Tibial nerve (tissue), 4 donors: ENCODE measurements around the gene AOAH. TPM values are rescaled to one million over a fixed set of nuclear protein-coding genes. Genes with fewer than 3 reads are reported as not detected.

Experiments
- DNase-seq, 2 donors: peaks; one replicate each; pipeline ENCODE4 v3.0.0-alpha.2; 2019; ENCODE audit warnings: low spot score in 2 of 2
- H3K27ac ChIP-seq, 4 donors: fragments of 200-600 bp; sonication (generic) in 3 of 4; one replicate each; pipeline ENCODE4 v1.5.1; 2017 to 2019; ENCODE audit warnings: mild to moderate bottlenecking in 1 of 4
- H3K27me3 ChIP-seq, 2 donors: fragments of 200-600 bp; sonication (generic) in 1 of 2; one replicate each; pipeline versions ENCODE4 v1.5.1 to v1.6.0; 2017 to 2019
- H3K36me3 ChIP-seq, 3 donors: fragments of 200-600 bp; sonication (generic); one replicate each; pipeline ENCODE4 v1.5.1; 2018 to 2019
- H3K4me1 ChIP-seq, 4 donors: fragments of 200-600 bp; sonication (generic) in 3 of 4; one replicate each; pipeline ENCODE4 v1.5.1; 2017 to 2019
- H3K4me3 ChIP-seq, 4 donors: fragments of 200-600 bp; sonication (generic) in 3 of 4; one replicate each; pipeline ENCODE4 v1.5.1; 2017 to 2019; ENCODE audit warnings: mild to moderate bottlenecking in 1 of 4, moderate library complexity in 1 of 4
- H3K9me3 ChIP-seq, 4 donors: fragments of 200-600 bp; sonication (generic) in 3 of 4; one replicate each; pipeline ENCODE4 v1.5.1; 2017 to 2019
- EP300 ChIP-seq, 2 donors: sonication (generic); formaldehyde crosslinking; IDR thresholded peaks; one replicate each; pipeline ENCODE4 v1.6.1; 2017; ENCODE audit warnings: antibody characterized with exemption in 2 of 2, mild to moderate bottlenecking in 1 of 2
- POLR2A ChIP-seq, 2 donors: fragments of 450-650 bp; IDR thresholded peaks; one replicate each; pipeline ENCODE4 v1.6.1; 2017; ENCODE audit warnings: antibody characterized with exemption in 2 of 2, mild to moderate bottlenecking in 2 of 2, moderate library complexity in 2 of 2
- WGBS, 2 donors: methylation state at CpG; one replicate each; pipeline ENCODE4 v1.1.5; 2018; 5-methylcytosine and 5-hydroxymethylcytosine counted together
- total RNA-seq, 4 donors: library from RNA; depleted of rRNA; stranded (reverse); fragments of >200 nt; gene quantifications; one replicate each; pipeline ENCODE4 v1.1.0, GENCODE V29; 2016
- TF ChIP-seq, protein P1 (sequence below), 5 experiments: fragments of 200-600 bp in 3 of 5; fragments of 450-650 bp in 2 of 5; sonication (generic) in 3 of 5; IDR thresholded peaks; one replicate each; pipeline ENCODE4 v1.5.1; 2016 to 2019; ENCODE audit warnings: antibody characterized with exemption in 5 of 5, mild to moderate bottlenecking in 3 of 5, moderate library complexity in 2 of 5

AOAH gene
- total RNA-seq, 4 donors from 2014 or later, result 7.5 to 17.8 (median 9.1) TPM

GRCh38 chr7:36614959-36615358 lies 109.3 kb downstream of the AOAH start:
- H3K4me1 ChIP-seq, result no peaks in the 10 kb centered on the region
- no peak for TF ChIP-seq POLR2A (IDR thresholded peaks at IDR 0.05)
- TF ChIP-seq EP300 (IDR thresholded peaks at IDR 0.05), result no peak
- TF ChIP-seq, protein P1, sequence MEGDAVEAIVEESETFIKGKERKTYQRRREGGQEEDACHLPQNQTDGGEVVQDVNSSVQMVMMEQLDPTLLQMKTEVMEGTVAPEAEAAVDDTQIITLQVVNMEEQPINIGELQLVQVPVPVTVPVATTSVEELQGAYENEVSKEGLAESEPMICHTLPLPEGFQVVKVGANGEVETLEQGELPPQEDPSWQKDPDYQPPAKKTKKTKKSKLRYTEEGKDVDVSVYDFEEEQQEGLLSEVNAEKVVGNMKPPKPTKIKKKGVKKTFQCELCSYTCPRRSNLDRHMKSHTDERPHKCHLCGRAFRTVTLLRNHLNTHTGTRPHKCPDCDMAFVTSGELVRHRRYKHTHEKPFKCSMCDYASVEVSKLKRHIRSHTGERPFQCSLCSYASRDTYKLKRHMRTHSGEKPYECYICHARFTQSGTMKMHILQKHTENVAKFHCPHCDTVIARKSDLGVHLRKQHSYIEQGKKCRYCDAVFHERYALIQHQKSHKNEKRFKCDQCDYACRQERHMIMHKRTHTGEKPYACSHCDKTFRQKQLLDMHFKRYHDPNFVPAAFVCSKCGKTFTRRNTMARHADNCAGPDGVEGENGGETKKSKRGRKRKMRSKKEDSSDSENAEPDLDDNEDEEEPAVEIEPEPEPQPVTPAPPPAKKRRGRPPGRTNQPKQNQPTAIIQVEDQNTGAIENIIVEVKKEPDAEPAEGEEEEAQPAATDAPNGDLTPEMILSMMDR (IDR thresholded peaks at IDR 0.05), result no peak
- no peak overlapping the region for H3K27ac ChIP-seq
- no peak overlapping the region for H3K4me3 ChIP-seq
- no peaks in the 10 kb centered on the region for H3K27me3 ChIP-seq
- no peak for DNase-seq
- WGBS, 2 donors, result 65 to 76% methylated on average over 2 of the region's 2 CpGs
- no peaks in the 10 kb centered on the region for H3K36me3 ChIP-seq
- H3K9me3 ChIP-seq, result no peaks in the 10 kb centered on the region

DNA sequence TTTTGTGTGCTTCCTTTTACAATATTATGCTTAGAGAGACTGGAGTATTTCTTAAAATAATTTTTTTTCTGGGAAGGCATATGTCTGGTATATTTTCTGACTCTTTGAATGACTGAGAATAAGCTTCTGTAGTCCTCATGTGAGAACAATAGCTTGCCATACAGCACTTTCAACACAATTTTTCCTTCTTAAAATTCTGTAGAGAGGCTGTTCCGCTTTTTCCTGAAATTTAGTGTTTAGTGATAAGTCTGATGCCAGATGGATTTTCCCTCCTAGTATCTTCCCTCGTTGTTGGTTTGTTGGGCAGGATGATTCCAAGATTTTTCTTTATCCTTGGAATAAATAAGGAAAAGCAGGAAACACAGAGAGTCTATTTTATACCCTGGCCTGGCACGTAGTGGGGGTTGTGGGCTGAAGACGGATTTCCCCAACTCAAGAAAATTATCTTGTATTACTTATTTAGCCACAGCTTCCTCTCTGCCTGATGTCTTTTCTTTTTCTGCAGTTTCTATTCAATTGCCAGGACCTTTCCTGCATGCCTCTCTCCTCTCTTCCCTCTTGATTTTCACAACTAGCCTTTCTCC lies 111.2 kb downstream of the AOAH start:
- Histone ChIP-seq H3K36me3 (no peaks in the 10 kb centered on the region), H3K4me3 (no peak overlapping the region), H3K9me3 (no peaks in the 10 kb centered on the region), H3K27ac (no peak overlapping the region), H3K4me1 (no peaks in the 10 kb centered on the region), H3K27me3 (no peaks in the 10 kb centered on the region)
- TF ChIP-seq, protein P1 (IDR thresholded peaks at IDR 0.05), result no peak
- TF ChIP-seq POLR2A (IDR thresholded peaks at IDR 0.05) (no peak), EP300 (IDR thresholded peaks at IDR 0.05) (no peak)
- WGBS, 2 donors, result 47 to 52% methylated on average over 4 of the region's 4 CpGs
- DNase-seq, result no peak

GRCh38 chr7:36611703-36612102 lies 112.6 kb downstream of the AOAH start:
- TF ChIP-seq EP300 (IDR thresholded peaks at IDR 0.05), result no peak
- TF ChIP-seq, protein P1 (IDR thresholded peaks at IDR 0.05), result no peak
- TF ChIP-seq POLR2A (IDR thresholded peaks at IDR 0.05), result no peak
- Histone ChIP-seq H3K27me3 (no peaks in the 10 kb centered on the region), H3K9me3 (no peaks in the 10 kb centered on the region), H3K36me3 (no peaks in the 10 kb centered on the region), H3K4me3 (no peak overlapping the region), H3K27ac (no peak overlapping the region), H3K4me1 (no peaks in the 10 kb centered on the region)
- WGBS, 2 donors, result 78 to 85% methylated on average over 6 of the region's 6 CpGs
- no peak for DNase-seq

DNA sequence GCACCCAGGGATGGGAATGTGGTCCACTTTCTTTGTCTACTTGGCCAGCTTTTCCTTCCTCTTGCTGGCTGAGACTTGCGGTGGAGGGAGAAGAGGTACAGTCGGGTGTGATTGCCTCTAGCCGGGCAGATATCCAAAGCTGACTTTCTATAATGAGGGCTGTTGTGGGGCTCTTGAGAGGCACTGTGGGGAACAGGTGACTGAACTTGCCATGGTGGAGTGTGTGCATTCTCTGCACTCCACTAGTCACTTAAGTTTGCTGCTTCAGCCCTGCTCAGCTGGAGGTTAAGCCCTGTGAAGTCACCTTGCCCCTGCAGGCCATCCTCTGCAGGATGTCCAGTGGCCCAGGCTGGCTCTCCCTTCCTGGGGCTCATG lies 116.6 kb downstream of the AOAH start:
- no peaks in the 10 kb centered on the region for H3K27me3 ChIP-seq
- H3K36me3 ChIP-seq, result no peaks in the 10 kb centered on the region
- no peaks in the 10 kb centered on the region for H3K9me3 ChIP-seq
- TF ChIP-seq, protein P1 (IDR thresholded peaks at IDR 0.05), result no peak
- TF ChIP-seq POLR2A (IDR thresholded peaks at IDR 0.05) (no peak), EP300 (IDR thresholded peaks at IDR 0.05) (no peak)
- H3K4me3 ChIP-seq, result no peak overlapping the region
- H3K4me1 ChIP-seq, result no peaks in the 10 kb centered on the region
- no peak overlapping the region for H3K27ac ChIP-seq
- WGBS, 2 donors, result 73 to 93% methylated on average over 3 of the region's 3 CpGs
- DNase-seq, result no peak

- no peaks in the 10 kb centered on the region for H3K36me3 ChIP-seq
- TF ChIP-seq, protein P1 (IDR thresholded peaks at IDR 0.05), result no peak
- TF ChIP-seq EP300 (IDR thresholded peaks at IDR 0.05), result no peak
- no peak for TF ChIP-seq POLR2A (IDR thresholded peaks at IDR 0.05)
- no peak overlapping the region for H3K27ac ChIP-seq
- WGBS, 2 donors, result 50 to 65% methylated on average over 6 of the region's 6 CpGs
- no peaks in the 10 kb centered on the region for H3K9me3 ChIP-seq
- no peaks in the 10 kb centered on the region for H3K4me1 ChIP-seq
- DNase-seq, result no peak
- no peak overlapping the region for H3K4me3 ChIP-seq
- no peaks in the 10 kb centered on the region for H3K27me3 ChIP-seq
Measured at GRCh38 chr7:36606976-36607720, 117.1 kb downstream of the AOAH start.
